Heart left ventricle (tissue), 13 donors: Measurements from ENCODE around the gene RBL1.

Experiments
- CTCF ChIP-seq, 12 donors: fragments of 200-600 bp; sonication (generic) in 4 of 12; IDR thresholded peaks; one replicate each; pipeline versions ENCODE4 v1.5.0 to v1.8.0; 2018 to 2022; ENCODE audit warnings: antibody characterized with exemption in 12 of 12, mild to moderate bottlenecking in 5 of 12
- POLR2A ChIP-seq, 2 donors: fragments of 450-650 bp; IDR thresholded peaks; one replicate each; pipeline ENCODE4 v1.6.1; 2017; ENCODE audit warnings: antibody characterized with exemption in 2 of 2, mild to moderate bottlenecking in 2 of 2, moderate library complexity in 2 of 2
- donor health status: ischemic (EF 13 %, LVEDD 7.1; RV severe dilation, severe dysfunction).
- donor health status: DM: no; HTN: yes; CAD: no.
- donor health status: DM: no; HTN: no; CAD: no.
- donor health status: ischemic (EF 25% LVEDD 6.9; RV normal size, moderate dysfunction).
- donor health status: ischemic (EF 25% LVEDD 5.7; RV mildly dilated, moderate dysfunction).
- donor health status: ischemic (EF 35%, LVEDD 5.7; RV mildly dilated, moderate dysfunction).
- donor health status: nonischemic (EF 11% LVEDD 7.7; RV severe dilation, severe dysfunction).
- donor health status: DM: yes; HTN: yes; CAD: no.
- donor health status: PGD.
- donor health status: ischemic (EF 29% LVEDD 5.4; RV normal size, mild dysfunction).
- donor health status: nonischemic (EF 23%, LVEDD 6.1; RV moderate dilation, normal function).

GRCh38 chr20:37144856-37145404, 49.1 kb upstream of the RBL1 start:
- TF ChIP-seq CTCF (IDR thresholded peaks at IDR 0.05) = no peak
- TF ChIP-seq POLR2A (IDR thresholded peaks at IDR 0.05) = no peak
